ENCODE data around the gene SLC6A4. TPM values are rescaled to one million over a fixed set of nuclear protein-coding genes. Genes with fewer than 3 reads are reported as not detected.

SLC6A4 gene
- total and polyA plus RNA-seq, 8 donors, result 0.38 to 52.3 (median 1.4) TPM

GRCh38 chr17:30243002-30243401 lies 7.5 kb upstream of the SLC6A4 start:
- H3K36me3 ChIP-seq, result peaks cover 0 to 17% of the 10 kb centered on the region in 2 donors
- DNase-seq, result no peak
- no peak for ATAC-seq
- intact Hi-C loops (cut with DNase I), result no loop called here
- H3K4me1 ChIP-seq, result peaks cover 0 to 6% of the 10 kb centered on the region in 2 donors
- no peak overlapping the region for H3K4me3 ChIP-seq
- peaks cover 6 to 12% of the 10 kb centered on the region in 2 donors for H3K27me3 ChIP-seq
- no peak overlapping the region for H3K27ac ChIP-seq
- no peaks in the 10 kb centered on the region for H3K9me3 ChIP-seq
- TF ChIP-seq CTCF (IDR thresholded peaks at IDR 0.05), result no peak

- no peak for TF ChIP-seq CTCF (IDR thresholded peaks at IDR 0.05)
These were observed 5.6 kb upstream of the SLC6A4 start for GRCh38 chr17:30241051-30241450.

GRCh38 chr17:30240177-30240576 lies 4.7 kb upstream of the SLC6A4 start:
- peaks cover 7 to 29% of the 10 kb centered on the region in 2 donors for H3K4me1 ChIP-seq
- no peak for TF ChIP-seq CTCF (IDR thresholded peaks at IDR 0.05)
- no peaks in the 10 kb centered on the region for H3K36me3 ChIP-seq
- ATAC-seq, result no peak
- no peak overlapping the region for H3K27ac ChIP-seq
- H3K27me3 ChIP-seq, result peaks cover 31 to 41% of the 10 kb centered on the region in 2 donors
- no peak overlapping the region for H3K4me3 ChIP-seq
- DNase-seq, result no peak
- no peaks in the 10 kb centered on the region for H3K9me3 ChIP-seq
- intact Hi-C loops (cut with DNase I), result no loop called here

More at GRCh38 chr17:30241051-30241450, 5.6 kb upstream of the SLC6A4 start:
- Histone ChIP-seq H3K27me3 (peaks cover 22 to 32% of the 10 kb centered on the region in 2 donors), H3K36me3 (no peaks in the 10 kb centered on the region), H3K27ac (no peak overlapping the region), H3K4me1 (peaks cover 4 to 20% of the 10 kb centered on the region in 2 donors), H3K9me3 (no peaks in the 10 kb centered on the region), H3K4me3 (no peak overlapping the region)
- intact Hi-C loops (cut with DNase I), result no loop called here
- no peak for DNase-seq
- no peak for ATAC-seq

- intact Hi-C loops (cut with DNase I), result no loop called here
- H3K27ac ChIP-seq, result peak overlapping the region in 1 of 2 donors; percentile 45
- DNase-seq, result no peak
- H3K27me3 ChIP-seq, result peaks cover 31 to 52% of the 10 kb centered on the region in 2 donors
- H3K9me3 ChIP-seq, result no peaks in the 10 kb centered on the region
- H3K4me3 ChIP-seq, result peak overlapping the region in 1 of 2 donors; percentile 13
- no peak for ATAC-seq
- peaks cover 7 to 36% of the 10 kb centered on the region in 2 donors for H3K4me1 ChIP-seq
- no peaks in the 10 kb centered on the region for H3K36me3 ChIP-seq
- TF ChIP-seq CTCF (IDR thresholded peaks at IDR 0.05), result no peak
These were observed 3.6 kb upstream of the SLC6A4 start for GRCh38 chr17:30239089-30239462.

- DNase-seq, result no peak
- Histone ChIP-seq H3K27me3 (peaks cover 31 to 57% of the 10 kb centered on the region in 2 donors), H3K4me3 (peak overlapping the region in 1 of 2 donors; percentile 13), H3K36me3 (no peaks in the 10 kb centered on the region), H3K9me3 (no peaks in the 10 kb centered on the region), H3K4me1 (peaks cover 7 to 36% of the 10 kb centered on the region in 2 donors), H3K27ac (peak overlapping the region in 1 of 2 donors; percentile 45)
- intact Hi-C loops (cut with DNase I), result no loop called here
- no peak for TF ChIP-seq CTCF (IDR thresholded peaks at IDR 0.05)
- ATAC-seq, result peak; percentile 31
These were observed 3.0 kb upstream of the SLC6A4 start for GRCh38 chr17:30238387-30239088.
